Smooth muscle cell (in vitro differentiated cells): ENCODE measurements around the gene MYO16. TPM values are rescaled to one million over a fixed set of nuclear protein-coding genes. Genes with fewer than 3 reads are reported as not detected.

Experiments
- DNase-seq: peaks from one replicate; lab custom pipeline; 2025; ENCODE audit not compliant: unreplicated experiment; lab: John Stamatoyannopoulos, UW
- H2AFZ ChIP-seq: fragments of 200-600 bp; sonication (generic); 2 replicates; pipeline ENCODE4 v1.6.0; 2016; ENCODE audit warnings: antibody characterized with exemption, low read depth, mild to moderate bottlenecking
- H3F3A ChIP-seq: fragments of 200-600 bp; sonication (generic); 2 replicates; pipeline ENCODE4 v1.6.0; 2017; ENCODE audit warnings: antibody characterized with exemption, low read depth
- H3K27ac ChIP-seq: fragments of 200-600 bp; sonication (generic); 2 replicates; pipeline ENCODE4 v1.5.1; 2016; ENCODE audit warnings: low read depth, mild to moderate bottlenecking
- H3K27me3 ChIP-seq: fragments of 200-600 bp; sonication (generic); 2 replicates; pipeline ENCODE4 v1.6.1; 2016; ENCODE audit warnings: low read depth, mild to moderate bottlenecking
- H3K36me3 ChIP-seq: fragments of 200-600 bp; sonication (generic); 2 replicates; pipeline ENCODE4 v1.5.1; 2016; ENCODE audit warnings: low read depth
- H3K4me1 ChIP-seq: fragments of 200-600 bp; sonication (generic); 2 replicates; pipeline ENCODE4 v1.5.1; 2016; ENCODE audit warnings: low read depth
- H3K4me2 ChIP-seq: fragments of 200-600 bp; sonication (generic); 2 replicates; pipeline ENCODE4 v1.6.0; 2016; ENCODE audit warnings: mild to moderate bottlenecking
- H3K4me3 ChIP-seq: fragments of 200-600 bp; sonication (generic); 2 replicates; pipeline ENCODE4 v1.5.1; 2016; ENCODE audit warnings: mild to moderate bottlenecking
- H3K79me2 ChIP-seq: fragments of 200-600 bp; sonication (generic); 2 replicates; pipeline ENCODE4 v1.6.0; 2016; ENCODE audit warnings: low read depth, mild to moderate bottlenecking
- H3K9ac ChIP-seq: fragments of 200-600 bp; sonication (generic); 2 replicates; pipeline ENCODE4 v1.6.0; 2016; ENCODE audit warnings: low read depth
- H3K9me3 ChIP-seq: fragments of 200-600 bp; sonication (generic); replicated peaks from 2 replicates; pipeline ENCODE4 v1.5.1; 2016; ENCODE audit warnings: low read depth
- H4K20me1 ChIP-seq: fragments of 200-600 bp; sonication (generic); 2 replicates; pipeline ENCODE4 v1.6.0; 2016; ENCODE audit warnings: low read depth
- WGBS: methylation state at CpG from one replicate; pipeline ENCODE4 v1.1.7; 2016; ENCODE audit warnings: low lambda C conversion rate; 5-methylcytosine and 5-hydroxymethylcytosine counted together
- polyA plus RNA-seq: library from polyadenylated mRNA; unstranded; fragments of >200 nt; fragmentation: Nextera tagmentation; extraction: Ambion mirVana; gene quantifications from 2 replicates; pipeline ENCODE4 v1.2.1, GENCODE V29; 2016
- total RNA-seq: library from RNA; depleted of rRNA; stranded (reverse); fragments of >200 nt; gene quantifications from 2 replicates; pipeline ENCODE4 v1.2.3, GENCODE V29; 2014
- TF ChIP-seq, protein P1 (sequence below): fragments of 200-600 bp; sonication (generic); IDR thresholded peaks from 2 replicates; pipeline ENCODE4 v1.5.1; 2017; ENCODE audit warnings: borderline replicate concordance, mild to moderate bottlenecking, antibody characterized with exemption; ENCODE audit not compliant: insufficient read depth, poor library complexity, severe bottlenecking

The MYO16 gene
- total and polyA plus RNA-seq, 2 experiments from 2014 or later: not detected

- Histone ChIP-seq H2AFZ (no peak overlapping the region), H4K20me1 (no peaks in the 10 kb centered on the region), H3K4me2 (no peak overlapping the region), H3K27me3 (no peaks in the 10 kb centered on the region), H3K4me3 (no peak overlapping the region), H3K9ac (no peak overlapping the region), H3K36me3 (no peaks in the 10 kb centered on the region), H3K9me3 (no peaks in the 10 kb centered on the region), H3K4me1 (no peaks in the 10 kb centered on the region), H3K27ac (no peak overlapping the region), H3F3A (no peaks in the 10 kb centered on the region), H3K79me2 (no peaks in the 10 kb centered on the region)
- TF ChIP-seq, protein P1, sequence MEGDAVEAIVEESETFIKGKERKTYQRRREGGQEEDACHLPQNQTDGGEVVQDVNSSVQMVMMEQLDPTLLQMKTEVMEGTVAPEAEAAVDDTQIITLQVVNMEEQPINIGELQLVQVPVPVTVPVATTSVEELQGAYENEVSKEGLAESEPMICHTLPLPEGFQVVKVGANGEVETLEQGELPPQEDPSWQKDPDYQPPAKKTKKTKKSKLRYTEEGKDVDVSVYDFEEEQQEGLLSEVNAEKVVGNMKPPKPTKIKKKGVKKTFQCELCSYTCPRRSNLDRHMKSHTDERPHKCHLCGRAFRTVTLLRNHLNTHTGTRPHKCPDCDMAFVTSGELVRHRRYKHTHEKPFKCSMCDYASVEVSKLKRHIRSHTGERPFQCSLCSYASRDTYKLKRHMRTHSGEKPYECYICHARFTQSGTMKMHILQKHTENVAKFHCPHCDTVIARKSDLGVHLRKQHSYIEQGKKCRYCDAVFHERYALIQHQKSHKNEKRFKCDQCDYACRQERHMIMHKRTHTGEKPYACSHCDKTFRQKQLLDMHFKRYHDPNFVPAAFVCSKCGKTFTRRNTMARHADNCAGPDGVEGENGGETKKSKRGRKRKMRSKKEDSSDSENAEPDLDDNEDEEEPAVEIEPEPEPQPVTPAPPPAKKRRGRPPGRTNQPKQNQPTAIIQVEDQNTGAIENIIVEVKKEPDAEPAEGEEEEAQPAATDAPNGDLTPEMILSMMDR: no peak
- no peak for DNase-seq
- 42% methylated on average over 3 of the region's 3 CpGs for WGBS
Observed at GRCh38 chr13:108776650-108777049, 147.2 kb downstream of the MYO16 start.

- Histone ChIP-seq H2AFZ (no peak overlapping the region), H4K20me1 (no peaks in the 10 kb centered on the region), H3F3A (no peaks in the 10 kb centered on the region), H3K27me3 (no peaks in the 10 kb centered on the region), H3K36me3 (no peaks in the 10 kb centered on the region), H3K4me2 (no peak overlapping the region), H3K27ac (peak overlapping the region; percentile 40), H3K79me2 (no peaks in the 10 kb centered on the region), H3K9ac (no peak overlapping the region), H3K4me3 (no peak overlapping the region), H3K4me1 (no peaks in the 10 kb centered on the region), H3K9me3 (no peaks in the 10 kb centered on the region)
- 40% methylated on average over 9 of the region's 9 CpGs for WGBS
- no peak for DNase-seq
- TF ChIP-seq, protein P1: no peak
Observed at GRCh38 chr13:108777421-108778420, 148.3 kb downstream of the MYO16 start.

DNA sequence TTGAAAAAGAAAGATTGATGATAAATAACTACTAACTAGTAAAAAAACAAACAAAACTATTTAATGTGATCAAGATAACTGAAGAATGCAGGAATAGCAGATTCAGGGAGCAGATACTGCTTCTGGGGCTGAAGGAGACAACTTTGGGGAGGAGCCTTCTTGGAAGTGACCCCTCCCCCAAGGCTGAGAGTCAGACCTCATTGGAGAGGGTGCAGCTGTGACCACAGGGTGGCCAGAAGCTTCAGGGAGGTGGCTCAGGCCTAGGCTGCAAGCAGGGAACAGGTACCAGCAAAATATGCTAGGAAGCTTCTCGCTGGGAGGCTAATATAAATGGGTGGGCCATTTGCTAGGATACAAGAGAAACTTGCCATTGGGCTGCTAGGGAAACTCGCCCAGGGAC lies 149.9 kb downstream of the MYO16 start:
- no peaks in the 10 kb centered on the region for H3K27me3 ChIP-seq
- H3K9me3 ChIP-seq: no peaks in the 10 kb centered on the region
- H3K4me3 ChIP-seq: no peak overlapping the region
- no peak overlapping the region for H3K27ac ChIP-seq
- 100% methylated on average over 2 of the region's 2 CpGs for WGBS
- DNase-seq: no peak
- H3K4me2 ChIP-seq: no peak overlapping the region
- no peaks in the 10 kb centered on the region for H3K36me3 ChIP-seq
- H2AFZ ChIP-seq: no peak overlapping the region
- TF ChIP-seq, protein P1: no peak
- H3K79me2 ChIP-seq: no peaks in the 10 kb centered on the region
- H3K9ac ChIP-seq: no peak overlapping the region
- H4K20me1 ChIP-seq: no peaks in the 10 kb centered on the region
- no peaks in the 10 kb centered on the region for H3F3A ChIP-seq
- H3K4me1 ChIP-seq: no peaks in the 10 kb centered on the region
